Body of pancreas (tissue), 4 donors: ENCODE data around the gene CERS4. TPM values are rescaled to one million over a fixed set of nuclear protein-coding genes. Genes with fewer than 3 reads are reported as not detected.

ENCODE experiments used
- ATAC-seq: fragments of 150-250 bp; one replicate; pipeline ENCODE4 v1.9.1; 2016
- DNase-seq, 4 donors: peaks; one replicate each; pipeline ENCODE4 v3.0.0-alpha.2; 2019
- H3K27ac ChIP-seq, 4 donors: fragments of 200-600 bp; sonication (generic); 1 replicate in 3 of 4; 2 replicates in 1 of 4; pipeline versions ENCODE4 v1.5.1 to v1.6.1; 2016 to 2019; ENCODE audit warnings: mild to moderate bottlenecking in 1 of 4, mixed read lengths in 1 of 4, moderate library complexity in 1 of 4
- H3K27me3 ChIP-seq, 2 donors: fragments of 200-600 bp; sonication (generic); one replicate each; pipeline ENCODE4 v1.6.0; 2016; ENCODE audit warnings: mild to moderate bottlenecking in 1 of 2
- H3K36me3 ChIP-seq, 2 donors: fragments of 200-600 bp; sonication (generic); replicated peaks in 1 of 2; 2 replicates each; pipeline ENCODE4 v1.5.1; 2016; ENCODE audit warnings: low read depth in 2 of 2; ENCODE audit not compliant: insufficient read depth in 1 of 2
- H3K4me1 ChIP-seq: fragments of 200-600 bp; sonication (generic); one replicate; pipeline ENCODE4 v1.6.0; 2016
- H3K4me3 ChIP-seq, 2 donors: fragments of 200-600 bp; sonication (generic); 1 replicate in 1 of 2; 2 replicates in 1 of 2; pipeline ENCODE4 v1.5.1; 2016 to 2019
- H3K9me3 ChIP-seq, 3 donors: fragments of 200-600 bp; sonication (generic); 1 replicate in 2 of 3; 2 replicates in 1 of 3; pipeline ENCODE4 v1.5.1; 2016
- CTCF ChIP-seq, 7 experiments: fragments of 450-650 bp in 4 of 7; fragments of 200-600 bp in 3 of 7; sonication (generic) in 3 of 7; IDR thresholded peaks; one replicate each; pipeline ENCODE4 v1.5.1; 2016 to 2019; ENCODE audit warnings: antibody characterized with exemption in 7 of 7
- POLR2A ChIP-seq, 3 donors: fragments of 450-650 bp; IDR thresholded peaks; one replicate each; pipeline ENCODE4 v1.6.1; 2016; ENCODE audit warnings: antibody characterized with exemption in 3 of 3, mild to moderate bottlenecking in 2 of 3
- WGBS, 2 donors: methylation state at CpG; one replicate each; pipeline ENCODE4 v1.1.5; 2017; 5-methylcytosine and 5-hydroxymethylcytosine counted together
- intact Hi-C: fragments of 100-400 bp; cut with DNase I; formaldehyde crosslinking; loops from one replicate; pipeline ENCODE4 v1.15.1; 2023
- total RNA-seq, 2 donors: library from RNA; depleted of rRNA; stranded (reverse); fragments of >200 nt; gene quantifications; one replicate each; pipeline ENCODE4 v1.1.0, GENCODE V29; 2016

Gene CERS4
- total RNA-seq, 2 donors from 2014 or later: 53.1 to 87.4 TPM

- WGBS, 2 donors: 25 to 51% methylated on average over 4 of the region's 4 CpGs
- no peak for ATAC-seq
These were observed 32.5 kb downstream of the CERS4 start for GRCh38 chr19:8241646-8242045.

GRCh38 chr19:8242211-8242821 is 33.1 kb downstream of the CERS4 start:
- 83 to 94% methylated on average over 3 to 4 of the region's 4 CpGs for WGBS, 2 donors
- no peak for DNase-seq
- ATAC-seq: no peak
- TF ChIP-seq CTCF (IDR thresholded peaks at IDR 0.05): no peak
- TF ChIP-seq POLR2A (IDR thresholded peaks at IDR 0.05): no peak
- Histone ChIP-seq H3K4me3 (no peak overlapping the region), H3K27ac (peak overlapping the region in 1 of 4 donors; percentile 14), H3K27me3 (no peaks in the 10 kb centered on the region), H3K9me3 (no peaks in the 10 kb centered on the region), H3K4me1 (peaks cover 58% of the 10 kb centered on the region), H3K36me3 (no peaks in the 10 kb centered on the region)
- intact Hi-C loops: no loop called here

More at GRCh38 chr19:8241646-8242045, 32.5 kb downstream of the CERS4 start:
- no peaks in the 10 kb centered on the region for H3K27me3 ChIP-seq
- intact Hi-C loops: no loop called here
- H3K9me3 ChIP-seq: no peaks in the 10 kb centered on the region
- no peak for DNase-seq
- H3K4me3 ChIP-seq: no peak overlapping the region
- H3K4me1 ChIP-seq: peaks cover 65% of the 10 kb centered on the region
- peak overlapping the region in 2 of 4 donors; percentile 14 to 84 for H3K27ac ChIP-seq
- TF ChIP-seq POLR2A (IDR thresholded peaks at IDR 0.05) (no peak), CTCF (IDR thresholded peaks at IDR 0.05) (no peak)
- H3K36me3 ChIP-seq: no peaks in the 10 kb centered on the region

- Histone ChIP-seq H3K27ac (no peak overlapping the region), H3K36me3 (peaks cover 0 to 1% of the 10 kb centered on the region in 2 donors), H3K4me1 (peaks cover 50% of the 10 kb centered on the region), H3K4me3 (no peak overlapping the region), H3K9me3 (no peaks in the 10 kb centered on the region), H3K27me3 (no peaks in the 10 kb centered on the region)
- no peak for ATAC-seq
- TF ChIP-seq POLR2A (IDR thresholded peaks at IDR 0.05): no peak
- no peak for TF ChIP-seq CTCF (IDR thresholded peaks at IDR 0.05)
- intact Hi-C loops: no loop called here
- WGBS, 2 donors: 33 to 59% methylated on average over 3 of the region's 3 CpGs
- DNase-seq: no peak
These were observed 34.0 kb downstream of the CERS4 start for GRCh38 chr19:8243146-8243545.

GRCh38 chr19:8244442-8244841 is 35.3 kb downstream of the CERS4 start:
- H3K4me1 ChIP-seq: peaks cover 37% of the 10 kb centered on the region
- intact Hi-C loops: no loop called here
- ATAC-seq: no peak

More at GRCh38 chr19:8244442-8244841, 35.3 kb downstream of the CERS4 start:
- Histone ChIP-seq H3K27me3 (no peaks in the 10 kb centered on the region), H3K4me3 (no peak overlapping the region), H3K27ac (no peak overlapping the region), H3K9me3 (no peaks in the 10 kb centered on the region), H3K36me3 (peaks cover 0 to 2% of the 10 kb centered on the region in 2 donors)
- TF ChIP-seq CTCF (IDR thresholded peaks at IDR 0.05) (no peak), POLR2A (IDR thresholded peaks at IDR 0.05) (no peak)
- DNase-seq: no peak
- WGBS, 2 donors: 86 to 92% methylated on average over 2 to 3 of the region's 3 CpGs
